HepG2 (cell line): ENCODE results near the gene TSNAXIP1. TPM values are rescaled to one million over a fixed set of nuclear protein-coding genes. Genes with fewer than 3 reads are reported as not detected.

ENCODE experiments used
- CSRNP1 ChIP-seq: sonication (generic); formaldehyde crosslinking; IDR thresholded peaks from 2 replicates; pipeline ENCODE4 v1.8.1; 2023; ENCODE audit warnings: mild to moderate bottlenecking, missing genetic modification reagents
- ETV5 ChIP-seq: IDR thresholded peaks from 2 replicates; pipeline ENCODE4 v1.6.1; 2018; ENCODE audit warnings: missing biosample characterization, missing genetic modification reagents, inconsistent platforms, borderline replicate concordance
- HNF1A ChIP-seq, 2 experiments: sonication (generic) in 1 of 2; formaldehyde crosslinking in 1 of 2; IDR thresholded peaks; 2 replicates each; pipeline versions ENCODE4 v1.4.0 to v1.6.1; 2016 to 2020; ENCODE audit warnings: borderline replicate concordance in 1 of 2, low read depth in 1 of 2, mild to moderate bottlenecking in 1 of 2, missing genetic modification reagents in 1 of 2
- PCBP1 ChIP-seq: fragments of 200-400 bp; formaldehyde crosslinking; IDR thresholded peaks from 2 replicates; pipeline ENCODE4 v1.6.1; 2017; ENCODE audit warnings: mild to moderate bottlenecking, low read depth, low read length, borderline replicate concordance
- PTBP1 ChIP-seq: fragments of 200-400 bp; formaldehyde crosslinking; IDR thresholded peaks from 2 replicates; pipeline ENCODE4 v1.6.1; 2018; ENCODE audit warnings: low read length, low read depth; ENCODE audit not compliant: poor library complexity, severe bottlenecking
- RFXANK ChIP-seq: IDR thresholded peaks from 2 replicates; pipeline ENCODE4 v1.6.1; 2016
- SUZ12 ChIP-seq: fragments of 150-350 bp; IDR thresholded peaks from 2 replicates; pipeline ENCODE4 v1.6.1; 2014; ENCODE audit warnings: low read depth, low read length
- ZBTB7B ChIP-seq: sonication (generic); formaldehyde crosslinking; IDR thresholded peaks from 2 replicates; pipeline ENCODE4 v1.4.0; 2020; ENCODE audit warnings: missing genetic modification reagents
- ZNF124 ChIP-seq: sonication (generic); formaldehyde crosslinking; IDR thresholded peaks from 2 replicates; pipeline ENCODE4 v1.4.0; 2020; ENCODE audit warnings: missing genetic modification reagents
- ZNF230 ChIP-seq: sonication (generic); formaldehyde crosslinking; IDR thresholded peaks from 2 replicates; pipeline ENCODE4 v1.4.0; 2020; ENCODE audit warnings: mild to moderate bottlenecking, missing genetic modification reagents
- ZNF276 ChIP-seq: sonication (generic); formaldehyde crosslinking; IDR thresholded peaks from 2 replicates; pipeline ENCODE4 v1.4.0; 2020; ENCODE audit warnings: mild to moderate bottlenecking, low read depth, missing genetic modification reagents
- ZNF280D ChIP-seq: sonication (generic); formaldehyde crosslinking; IDR thresholded peaks from 2 replicates; pipeline ENCODE4 v1.5.1; 2020; ENCODE audit warnings: mild to moderate bottlenecking, missing genetic modification reagents
- ZNF367 ChIP-seq: sonication (generic); formaldehyde crosslinking; IDR thresholded peaks from 2 replicates; pipeline ENCODE4 v1.4.0; 2020; ENCODE audit warnings: missing genetic modification reagents, borderline replicate concordance
- ZNF563 ChIP-seq: sonication (generic); formaldehyde crosslinking; IDR thresholded peaks from 2 replicates; pipeline ENCODE4 v1.8.0; 2022; ENCODE audit warnings: mild to moderate bottlenecking, moderate library complexity, missing genetic modification reagents
- ZNF605 ChIP-seq: sonication (generic); formaldehyde crosslinking; IDR thresholded peaks from 2 replicates; pipeline ENCODE4 v1.8.0; 2022; ENCODE audit warnings: mild to moderate bottlenecking, missing genetic modification reagents
- ZNF619 ChIP-seq: sonication (generic); formaldehyde crosslinking; IDR thresholded peaks from 2 replicates; pipeline ENCODE4 v1.4.0; 2020; ENCODE audit warnings: mild to moderate bottlenecking, missing genetic modification reagents
- ZNF75D ChIP-seq: sonication (generic); formaldehyde crosslinking; IDR thresholded peaks from 2 replicates; pipeline ENCODE4 v1.8.1; 2023; ENCODE audit warnings: missing genetic modification reagents, mild to moderate bottlenecking, borderline replicate concordance
- polyA plus RNA-seq, 8 experiments: library from polyadenylated mRNA; depleted of rRNA in 3 of 8; stranded (reverse) in 7 of 8; unstranded in 1 of 8; fragments of >200 nt; fragmentation: Illumina TruSeq in 4 of 8; extraction: Trizol in 4 of 8; gene quantifications; 2 replicates each; pipeline versions ENCODE4 v1.2.1 to v1.2.3, GENCODE V29; 2011 to 2016; ENCODE audit warnings: low read depth in 4 of 8, missing spikeins in 1 of 8, mixed read lengths in 1 of 8; ENCODE audit not compliant: insufficient read depth in 1 of 8
- total RNA-seq, 5 experiments: library from RNA; depleted of rRNA; stranded (reverse); fragments of >200 nt; fragmentation: Illumina TruSeq; extraction: Trizol; gene quantifications; 2 replicates each; pipeline ENCODE4 v1.2.3, GENCODE V29; 2016; ENCODE audit warnings: low read depth in 1 of 5

The TSNAXIP1 gene
- total and polyA plus RNA-seq, 2 of the 13 experiments (the other 11 are each of a cell fraction or from before 2014, with no cell fraction given): 0.37 to 0.86 TPM

- TF ChIP-seq HNF1A (IDR thresholded peaks at IDR 0.05; ENCODE audit: low read depth): no peak
- no peak for TF ChIP-seq HNF1A (CRISPR knock-in tag; IDR thresholded peaks at IDR 0.05; ENCODE audit: borderline replicate concordance)
- TF ChIP-seq RFXANK (CRISPR knock-in tag): no peak
- TF ChIP-seq ZNF280D (CRISPR knock-in tag): no peak
- TF ChIP-seq ZNF276 (CRISPR knock-in tag): no peak; the same call in 1 of the 2 replicates
- no peak for TF ChIP-seq ZNF75D (CRISPR knock-in tag)
- TF ChIP-seq ZBTB7B (CRISPR knock-in tag): peak; percentile 70
- no peak; the same call in 1 of the 2 replicates for TF ChIP-seq ZNF563
- no peak for TF ChIP-seq PTBP1
- peak; percentile 90 for TF ChIP-seq ZNF230 (CRISPR knock-in tag)
- TF ChIP-seq PCBP1: no peak
- peak; percentile 73 for TF ChIP-seq ZNF605 (CRISPR knock-in tag)
- no peak; the same call in 1 of the 2 replicates for TF ChIP-seq CSRNP1 (CRISPR knock-in tag)
- no peak for TF ChIP-seq SUZ12
- peak; percentile 13; the same call in 1 of the 2 replicates for TF ChIP-seq ZNF124 (CRISPR knock-in tag)
- 0 out of 2 replicates have a peak, but pooled peaks have one; percentile 23 for TF ChIP-seq ETV5 (CRISPR knock-in tag)
- TF ChIP-seq ZNF367 (CRISPR knock-in tag): no peak
- TF ChIP-seq ZNF619 (CRISPR knock-in tag): peak; percentile 64; the same call in 1 of the 2 replicates
These were observed 36.0 kb downstream of the TSNAXIP1 start (continued) for GRCh38 chr16:67842509-67843342.
